ENCODE results near the gene LGMN.
"Not testable (repeated sequence)": the region's sequence is repeated elsewhere in the genome, so short reads cannot be mapped to it uniquely, and the experiment has no call there.

Gene LGMN

GRCh38 chr14:92775292-92775691 is 26.9 kb upstream of the LGMN start:
- not testable (repeated sequence) for H3K36me3 Mint-ChIP-seq, H3K9me3 Mint-ChIP-seq, H3K27ac Mint-ChIP-seq, H3K4me1 Mint-ChIP-seq, H3K4me3 Mint-ChIP-seq
- DNase-seq (ENCODE audit: low spot score in 2 of 2) (peak in 1 of 2 donors; percentile 58), ATAC-seq (peak; percentile 97)

GRCh38 chr14:92774572-92774971 is 26.1 kb upstream of the LGMN start:
- Mint-ChIP-seq H3K4me3 (no peak overlapping the region), H3K36me3 (no peaks in the 10 kb centered on the region), H3K9me3 (no peaks in the 10 kb centered on the region), H3K27ac (no peak overlapping the region), H3K4me1 (peaks cover 8% of the 10 kb centered on the region)
- ATAC-seq (no peak), DNase-seq (ENCODE audit: low spot score in 2 of 2) (no peak)

GRCh38 chr14:92770484-92770883 is 22.1 kb upstream of the LGMN start:
- H3K36me3 Mint-ChIP-seq = no peaks in the 10 kb centered on the region
- H3K4me1 Mint-ChIP-seq = peaks cover 23% of the 10 kb centered on the region
- H3K27ac Mint-ChIP-seq = peak overlapping the region; percentile 37
- ATAC-seq = peak; percentile 55
- no peak overlapping the region for H3K4me3 Mint-ChIP-seq
- no peaks in the 10 kb centered on the region for H3K9me3 Mint-ChIP-seq
- DNase-seq (ENCODE audit: low spot score in 2 of 2) = no peak

- H3K4me3 Mint-ChIP-seq = no peak overlapping the region
- H3K9me3 Mint-ChIP-seq = no peaks in the 10 kb centered on the region
- no peaks in the 10 kb centered on the region for H3K36me3 Mint-ChIP-seq
- ATAC-seq (no peak), DNase-seq (ENCODE audit: low spot score in 2 of 2) (no peak)
- peak overlapping the region; percentile 39 for H3K27ac Mint-ChIP-seq
- H3K4me1 Mint-ChIP-seq = peaks cover 16% of the 10 kb centered on the region
These were observed 20.4 kb upstream of the LGMN start for GRCh38 chr14:92768795-92769194.

GRCh38 chr14:92768236-92768635 is 19.8 kb upstream of the LGMN start:
- H3K9me3 Mint-ChIP-seq, H3K36me3 Mint-ChIP-seq, H3K4me3 Mint-ChIP-seq: not testable (repeated sequence)
- peak; percentile 26 to 70 for DNase-seq (ENCODE audit: low spot score in 2 of 2)
- peak; percentile 97 for ATAC-seq
- Mint-ChIP-seq H3K4me1 (peaks cover 16% of the 10 kb centered on the region), H3K27ac (peak overlapping the region; percentile 39)

GRCh38 chr14:92763666-92764631 is 15.5 kb upstream of the LGMN start:
- not testable (repeated sequence) for H3K36me3 Mint-ChIP-seq; H3K4me3 Mint-ChIP-seq; H3K9me3 Mint-ChIP-seq; DNase-seq (ENCODE audit: low spot score in 2 of 2); H3K27ac Mint-ChIP-seq; ATAC-seq
- H3K4me1 Mint-ChIP-seq = peaks cover 34% of the 10 kb centered on the region

- no peak overlapping the region for H3K27ac Mint-ChIP-seq
- no peak overlapping the region for H3K4me3 Mint-ChIP-seq
- DNase-seq (ENCODE audit: low spot score in 2 of 2) = no peak
These were observed 12.0 kb upstream of the LGMN start for GRCh38 chr14:92760524-92760805.

GRCh38 chr14:92759679-92760523 is 11.5 kb upstream of the LGMN start:
- DNase-seq (ENCODE audit: low spot score in 2 of 2) (no peak), ATAC-seq (peak; percentile 49)
- H3K36me3 Mint-ChIP-seq = no peaks in the 10 kb centered on the region
- peak overlapping the region; percentile 7 for H3K27ac Mint-ChIP-seq
- H3K4me1 Mint-ChIP-seq = peaks cover 18% of the 10 kb centered on the region
- no peaks in the 10 kb centered on the region for H3K9me3 Mint-ChIP-seq
- peak overlapping the region; percentile 17 for H3K4me3 Mint-ChIP-seq

More at GRCh38 chr14:92760524-92760805, 12.0 kb upstream of the LGMN start:
- ATAC-seq = no peak
- H3K9me3 Mint-ChIP-seq = no peaks in the 10 kb centered on the region
- H3K4me1 Mint-ChIP-seq = peaks cover 18% of the 10 kb centered on the region
- H3K36me3 Mint-ChIP-seq = no peaks in the 10 kb centered on the region

GRCh38 chr14:92759300-92759678 is 10.9 kb upstream of the LGMN start:
- ATAC-seq = peak; percentile 44
- no peak for DNase-seq (ENCODE audit: low spot score in 2 of 2)
- Mint-ChIP-seq H3K9me3 (no peaks in the 10 kb centered on the region), H3K4me1 (peaks cover 18% of the 10 kb centered on the region), H3K36me3 (no peaks in the 10 kb centered on the region), H3K27ac (no peak overlapping the region), H3K4me3 (no peak overlapping the region)

GRCh38 chr14:92756446-92756845 is 8.0 kb upstream of the LGMN start:
- ATAC-seq (no peak), DNase-seq (ENCODE audit: low spot score in 2 of 2) (no peak)
- H3K4me1 Mint-ChIP-seq = peaks cover 27% of the 10 kb centered on the region
- H3K36me3 Mint-ChIP-seq = no peaks in the 10 kb centered on the region
- H3K4me3 Mint-ChIP-seq = no peak overlapping the region
- no peak overlapping the region for H3K27ac Mint-ChIP-seq
- no peaks in the 10 kb centered on the region for H3K9me3 Mint-ChIP-seq

- H3K36me3 Mint-ChIP-seq = no peaks in the 10 kb centered on the region
- H3K4me3 Mint-ChIP-seq = no peak overlapping the region
- ATAC-seq (peak; percentile 53), DNase-seq (ENCODE audit: low spot score in 2 of 2) (no peak)
- H3K4me1 Mint-ChIP-seq = peaks cover 27% of the 10 kb centered on the region
- no peaks in the 10 kb centered on the region for H3K9me3 Mint-ChIP-seq
- no peak overlapping the region for H3K27ac Mint-ChIP-seq
These were observed 7.1 kb upstream of the LGMN start for GRCh38 chr14:92755495-92755894.

GRCh38 chr14:92754966-92755365 is 6.5 kb upstream of the LGMN start:
- Mint-ChIP-seq H3K4me1 (peaks cover 26% of the 10 kb centered on the region), H3K36me3 (no peaks in the 10 kb centered on the region), H3K27ac (no peak overlapping the region), H3K9me3 (no peaks in the 10 kb centered on the region), H3K4me3 (no peak overlapping the region)
- no peak for DNase-seq (ENCODE audit: low spot score in 2 of 2)
- ATAC-seq = no peak

- Mint-ChIP-seq H3K36me3 (no peaks in the 10 kb centered on the region), H3K9me3 (no peaks in the 10 kb centered on the region), H3K27ac (no peak overlapping the region), H3K4me3 (no peak overlapping the region), H3K4me1 (peaks cover 35% of the 10 kb centered on the region)
- ATAC-seq (no peak), DNase-seq (ENCODE audit: low spot score in 2 of 2) (no peak)
These were observed 4.8 kb upstream of the LGMN start for GRCh38 chr14:92753250-92753649.

GRCh38 chr14:92751819-92752218 is 3.4 kb upstream of the LGMN start:
- DNase-seq (ENCODE audit: low spot score in 2 of 2) = no peak
- no peak for ATAC-seq
- no peak overlapping the region for H3K27ac Mint-ChIP-seq

GRCh38 chr14:92750994-92751400 is 2.6 kb upstream of the LGMN start:
- no peaks in the 10 kb centered on the region for H3K36me3 Mint-ChIP-seq
- peak overlapping the region; percentile 73 for H3K4me3 Mint-ChIP-seq
- no peak for ATAC-seq
- H3K9me3 Mint-ChIP-seq = no peaks in the 10 kb centered on the region
- peaks cover 49% of the 10 kb centered on the region for H3K4me1 Mint-ChIP-seq
- DNase-seq (ENCODE audit: low spot score in 2 of 2) = no peak
- H3K27ac Mint-ChIP-seq = peak overlapping the region; percentile 40

More at GRCh38 chr14:92751819-92752218, 3.4 kb upstream of the LGMN start:
- H3K9me3 Mint-ChIP-seq = no peaks in the 10 kb centered on the region
- no peak overlapping the region for H3K4me3 Mint-ChIP-seq
- peaks cover 49% of the 10 kb centered on the region for H3K4me1 Mint-ChIP-seq
- no peaks in the 10 kb centered on the region for H3K36me3 Mint-ChIP-seq
